Erythroblast (primary cell): ENCODE measurements around the gene STMN3.
"Not testable (repeated sequence)": the region's sequence is repeated elsewhere in the genome, so short reads cannot be mapped to it uniquely, and the experiment has no call there.

Experiments
- DNase-seq, 2 experiments: peaks; one replicate each; lab custom pipeline; 2025; lab: John Stamatoyannopoulos, UW
- GATA1 ChIP-seq: IDR thresholded peaks from 2 replicates; pipeline ENCODE4 v1.6.1; 2011; ENCODE audit warnings: low read depth, mild to moderate bottlenecking, control low read depth, low read length, moderate library complexity
- POLR2A ChIP-seq: IDR thresholded peaks from 2 replicates; pipeline ENCODE4 v1.6.1; 2011; ENCODE audit warnings: mild to moderate bottlenecking, low read length

The STMN3 gene

DNA sequence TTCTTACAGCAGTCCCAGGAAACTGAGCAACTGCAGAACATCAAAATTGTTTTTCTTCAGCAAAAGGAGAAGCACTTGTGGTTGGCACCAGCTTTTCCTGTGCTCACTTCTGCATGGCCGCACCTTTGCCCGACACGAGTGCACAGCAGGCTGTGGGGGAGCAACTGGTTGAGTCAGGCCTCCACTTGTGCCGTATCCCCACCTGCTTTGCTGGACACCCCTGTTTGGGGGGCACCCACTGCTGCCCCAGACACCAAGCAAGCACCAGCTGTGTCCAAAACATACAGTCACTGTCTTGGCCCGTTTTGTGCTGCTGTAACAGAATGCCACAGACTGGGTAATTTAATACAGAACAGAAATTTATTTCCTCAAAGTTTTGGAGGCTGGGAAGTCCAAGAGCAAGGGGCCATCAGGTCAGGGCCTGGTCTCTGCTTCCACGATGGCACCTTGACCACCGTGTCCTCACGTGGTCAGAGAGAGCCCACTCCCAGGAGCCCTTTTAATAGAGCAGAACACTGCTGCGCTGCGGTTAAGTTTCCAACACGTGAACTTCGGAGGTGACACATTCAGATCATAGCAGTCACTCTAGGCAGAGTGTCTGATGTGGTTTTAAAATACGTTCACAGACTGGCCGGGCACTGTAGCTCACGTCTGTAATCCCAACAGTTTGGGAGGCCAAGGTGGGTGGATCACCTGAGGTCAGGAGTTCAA lies 17.6 kb downstream of the STMN3 start:
- TF ChIP-seq POLR2A (no peak), GATA1 (no peak)
- DNase-seq = no peak

DNA sequence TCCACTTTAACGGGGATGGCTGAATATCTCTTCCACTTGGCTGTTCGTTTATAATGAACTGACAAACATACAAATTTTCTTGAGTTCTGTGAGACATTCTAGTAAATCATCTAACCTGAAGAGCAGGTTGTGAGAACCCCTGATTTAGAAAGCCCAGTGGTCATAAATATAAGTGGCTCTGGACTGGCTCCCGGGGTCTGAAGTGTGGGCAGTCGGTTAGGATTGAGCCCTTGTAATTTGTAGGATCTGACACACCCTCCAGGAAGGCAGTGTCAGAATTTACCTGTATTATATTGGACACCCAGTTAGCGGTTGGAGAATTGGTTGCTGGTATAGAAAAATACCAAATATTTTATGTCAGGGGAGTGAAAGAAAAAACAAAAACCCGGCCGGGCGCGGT lies 19.5 kb downstream of the STMN3 start:
- TF ChIP-seq POLR2A = no peak
- TF ChIP-seq GATA1 = no peak
- DNase-seq = no peak

DNA sequence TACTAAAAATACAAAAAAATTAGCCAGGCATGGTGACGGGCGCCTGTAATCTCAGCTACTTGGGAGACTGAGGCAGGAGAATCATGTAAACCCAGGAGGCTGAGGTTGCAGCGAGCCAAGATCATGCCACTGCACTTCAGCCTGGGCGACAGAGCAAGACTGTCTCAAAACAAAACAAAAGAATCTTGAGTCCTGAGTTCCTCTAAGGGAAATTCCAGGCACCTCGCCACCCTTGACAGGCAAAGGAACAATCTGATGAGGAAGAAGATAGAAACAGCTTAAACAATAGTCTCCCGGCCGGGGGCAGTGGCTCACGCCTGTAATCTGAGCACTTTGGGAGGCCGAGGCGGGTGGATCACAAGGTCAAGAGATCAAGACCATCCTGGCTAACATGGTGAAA lies 21.8 kb downstream of the STMN3 start:
- DNase-seq = not testable (repeated sequence)

DNA sequence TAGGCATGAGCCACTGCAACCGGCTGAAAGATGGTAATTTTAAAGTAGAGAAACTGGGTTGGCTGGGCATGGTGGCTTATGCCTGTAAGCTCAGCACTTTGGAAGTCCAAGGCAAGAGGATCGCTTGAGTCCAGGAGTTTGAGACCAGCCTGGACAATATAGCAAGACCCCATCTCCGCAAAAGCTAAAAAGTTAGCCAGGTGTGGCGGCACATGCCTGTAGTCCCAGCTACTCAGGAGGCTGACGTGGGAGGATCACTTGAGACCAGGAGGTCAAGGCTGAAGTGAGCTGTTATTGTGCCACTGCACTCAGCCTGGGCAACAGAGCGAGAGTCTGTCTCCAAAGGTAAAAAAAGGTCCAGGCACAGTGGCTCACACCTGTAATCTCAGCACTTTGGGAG lies 22.3 kb downstream of the STMN3 start:
- DNase-seq = not testable (repeated sequence)

DNA sequence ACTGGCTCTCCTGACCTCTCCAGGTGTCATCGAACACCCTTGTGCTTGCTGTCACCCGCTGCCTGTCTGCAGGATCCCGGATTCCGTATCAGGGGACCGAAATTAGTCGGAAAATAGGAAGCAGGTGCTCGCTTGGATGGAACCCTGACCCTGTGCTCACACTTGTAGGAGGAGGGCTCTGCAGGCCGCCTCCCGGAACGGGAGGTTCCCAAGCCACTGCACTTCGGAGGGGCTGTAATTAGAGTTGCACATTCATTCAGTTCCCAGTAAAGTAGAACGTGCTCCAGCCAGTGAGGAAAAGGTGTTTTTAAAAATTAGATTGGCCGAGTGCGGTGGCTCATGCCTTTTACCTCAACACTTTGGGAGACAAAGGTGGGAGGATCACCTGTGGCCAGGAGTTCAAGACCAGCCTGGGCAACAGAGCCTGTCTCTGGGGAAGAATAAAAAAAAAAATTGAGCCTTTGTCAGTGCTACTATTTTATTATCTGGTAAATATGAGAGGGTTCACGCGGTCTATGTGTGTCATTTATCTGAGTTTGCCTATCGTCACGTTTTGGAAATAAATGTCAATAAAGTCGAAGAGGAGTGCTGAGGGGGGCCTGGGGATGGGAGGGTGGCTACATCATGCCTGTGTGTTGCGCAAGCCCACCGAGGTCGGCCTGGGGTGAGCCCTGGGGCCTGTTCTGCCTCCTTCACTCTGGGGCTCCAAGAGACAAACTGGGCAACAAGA lies 24.8 kb downstream of the STMN3 start:
- DNase-seq = peak; percentile 84 to 85
- TF ChIP-seq GATA1 (no peak), POLR2A (peak; percentile 76)

DNA sequence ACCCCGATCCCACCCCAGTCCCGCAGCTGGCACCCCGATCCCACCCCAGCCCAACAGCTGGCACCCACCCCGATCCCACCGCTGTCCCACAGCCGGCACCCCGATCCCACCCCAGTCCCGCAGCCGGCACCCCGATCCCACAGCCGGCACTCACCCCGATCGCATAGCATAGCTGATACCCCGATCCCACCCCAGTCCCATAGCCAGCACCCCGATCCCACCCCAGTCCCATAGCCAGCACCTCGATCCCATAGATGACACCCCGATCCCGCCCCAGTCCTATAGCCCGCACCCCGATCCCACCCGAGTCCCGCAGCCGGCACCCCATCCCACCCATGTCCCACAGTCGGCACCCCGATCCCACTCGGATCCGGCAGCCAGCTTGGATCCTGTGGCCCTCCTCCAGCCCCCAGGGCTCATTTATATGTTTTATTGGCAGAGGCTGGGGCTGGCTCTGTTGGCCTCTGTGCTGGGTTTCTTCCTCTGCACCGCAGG lies 25.4 kb downstream of the STMN3 start:
- TF ChIP-seq GATA1 (no peak), POLR2A (no peak)
- no peak for DNase-seq

DNA sequence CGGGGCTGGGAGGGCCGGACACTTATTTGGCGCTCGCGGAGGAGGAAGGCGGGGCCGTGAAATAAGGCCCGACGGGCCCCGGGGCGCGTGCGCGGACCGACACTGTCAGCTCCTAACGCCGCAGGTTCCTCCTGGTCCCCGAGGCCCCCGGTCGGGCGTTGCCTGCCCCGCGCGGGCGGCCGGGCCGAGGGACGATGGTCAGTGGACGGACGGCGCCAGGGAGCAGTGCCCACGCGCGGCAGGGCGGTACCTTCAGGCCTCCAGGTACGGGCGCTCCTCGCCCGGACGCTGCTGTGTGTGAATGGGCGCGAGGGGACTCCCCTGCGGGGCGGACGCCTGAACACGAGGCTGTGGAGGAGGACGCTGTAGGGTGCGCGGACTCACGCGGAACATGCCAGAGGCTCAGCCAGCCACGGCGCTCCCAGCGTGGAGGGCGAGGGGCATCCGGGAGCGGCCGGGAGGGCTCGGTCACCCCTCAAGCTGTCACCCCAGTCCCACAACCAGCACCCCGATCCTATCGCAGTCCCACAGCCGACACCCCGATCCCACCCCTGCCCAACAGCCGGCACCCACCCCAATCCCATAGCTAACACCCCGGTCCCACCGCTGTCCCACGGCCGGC lies 26.0 kb downstream of the STMN3 start:
- peak; percentile 97 to 98 for DNase-seq
- TF ChIP-seq GATA1 (no peak), POLR2A (peak; percentile 77)

DNA sequence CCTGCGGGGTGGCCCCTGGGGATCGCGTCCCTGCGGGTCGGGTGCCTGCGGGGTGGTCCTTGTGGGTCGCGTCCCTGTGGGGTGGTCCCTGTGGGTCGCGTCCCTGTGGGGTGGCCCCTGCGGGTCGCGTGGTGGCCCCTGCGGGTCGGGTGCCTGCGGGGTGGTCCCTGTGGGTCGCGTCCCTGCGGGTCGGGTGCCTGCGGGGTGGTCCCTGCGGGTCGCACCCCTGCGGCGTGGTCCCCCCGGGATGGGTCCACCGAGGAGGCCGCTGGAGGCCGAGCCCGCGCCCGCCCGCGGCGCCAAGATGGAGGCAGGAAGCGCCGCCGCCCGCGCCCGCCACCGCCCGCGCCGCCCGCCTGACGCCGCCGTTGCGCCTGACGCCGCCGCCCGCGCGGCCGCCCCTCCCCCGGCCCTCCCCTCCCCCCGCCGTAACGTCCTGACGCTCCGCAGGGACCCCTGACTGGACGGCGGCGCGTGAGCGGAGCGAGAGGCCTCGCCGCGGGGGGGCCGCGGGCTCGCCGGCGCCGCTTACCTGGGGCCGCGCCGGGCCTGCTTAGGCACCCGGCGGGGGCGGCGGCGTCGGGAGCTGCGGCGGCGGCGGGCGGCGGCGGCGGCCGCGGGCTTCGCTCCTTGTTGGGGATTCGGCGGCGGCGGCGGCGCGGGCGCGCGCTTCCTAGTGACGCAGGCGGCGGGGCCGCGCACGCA lies 26.6 kb downstream of the STMN3 start, which contains the start of gene GMEB2:
GMEB2 (minus strand) TSS at position 678 of the 705 bp plus-strand sequence. CDS start 7,704 bp downstream, outside the sequence.
- TF ChIP-seq GATA1 (no peak), POLR2A (no peak)
- peak; percentile 89 to 93 for DNase-seq

DNA sequence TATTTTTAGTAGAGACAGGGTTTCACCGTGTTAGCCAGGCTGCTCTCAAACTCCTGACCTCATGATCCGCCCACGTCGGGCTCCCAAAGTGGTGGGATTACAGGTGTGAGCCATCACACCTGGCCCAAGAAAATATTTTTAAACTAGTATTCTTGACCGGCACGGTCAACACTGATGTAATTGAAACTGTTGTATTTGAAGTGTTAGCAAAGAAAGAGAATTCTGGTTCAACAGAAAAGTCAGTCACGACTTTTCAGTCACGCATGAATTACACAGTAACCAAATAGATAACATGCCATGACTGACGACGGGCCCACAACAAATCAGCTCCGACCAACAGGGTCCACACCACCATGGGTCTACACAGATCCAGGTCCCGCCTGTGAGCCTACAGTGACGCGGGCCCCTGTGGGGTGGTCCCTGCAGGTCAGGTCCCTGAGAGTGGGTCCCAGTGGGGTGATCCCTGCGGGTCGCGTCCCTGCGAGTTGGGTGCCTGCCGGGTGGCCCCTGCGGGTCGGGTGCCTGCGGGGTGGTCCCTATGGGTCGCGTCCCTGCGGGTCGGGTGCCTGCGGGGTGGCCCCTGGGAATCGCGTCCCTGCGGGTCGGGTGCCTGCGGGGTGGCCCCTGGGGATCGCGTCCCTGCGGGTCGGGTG lies 27.3 kb downstream of the STMN3 start:
- peak; percentile 62 to 69 for DNase-seq
- TF ChIP-seq GATA1 (no peak), POLR2A (peak; percentile 51)

DNA sequence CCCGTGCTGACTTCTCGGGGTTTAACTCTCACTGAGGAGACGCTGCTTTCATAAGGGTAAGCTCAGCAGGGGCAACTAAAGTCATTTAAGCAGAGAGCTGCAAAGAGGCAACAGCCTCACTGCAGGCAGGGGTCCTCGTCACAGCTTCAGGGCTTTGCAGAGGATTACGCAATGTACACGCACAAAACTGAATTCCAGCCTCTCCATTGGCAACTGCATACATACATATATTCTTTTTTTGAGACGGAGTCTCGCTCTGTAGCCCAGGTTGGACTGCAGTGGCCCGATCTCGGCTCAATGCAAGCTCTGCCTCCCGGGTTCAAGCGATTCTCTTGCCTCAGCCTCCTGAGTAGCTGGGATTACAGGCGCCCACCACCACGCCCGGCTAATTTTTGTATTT lies 28.7 kb downstream of the STMN3 start:
- peak in 1 of 2 experiments; percentile 28 for DNase-seq
- TF ChIP-seq POLR2A (no peak), GATA1 (no peak)

DNA sequence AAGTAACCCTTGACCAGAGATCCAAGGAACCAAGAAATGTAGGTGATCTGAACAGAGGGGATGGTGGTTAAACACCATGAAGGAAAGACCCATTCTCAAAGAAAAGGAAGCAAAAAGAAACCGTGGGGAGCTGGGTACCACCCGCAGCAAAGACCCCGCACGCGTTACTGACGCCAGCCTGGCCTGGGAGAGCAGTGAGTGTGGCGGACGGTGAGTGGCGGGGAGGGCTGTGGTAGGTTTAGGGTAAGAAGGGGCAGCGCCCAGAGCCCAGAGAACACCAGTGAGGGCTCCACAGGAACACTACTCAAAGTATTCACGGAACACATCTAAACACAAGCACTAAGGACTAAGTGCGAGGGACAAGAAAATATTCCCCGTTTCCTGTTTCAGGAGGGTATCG lies 30.5 kb downstream of the STMN3 start:
- DNase-seq = no peak
- TF ChIP-seq GATA1 (no peak), POLR2A (no peak)

DNA sequence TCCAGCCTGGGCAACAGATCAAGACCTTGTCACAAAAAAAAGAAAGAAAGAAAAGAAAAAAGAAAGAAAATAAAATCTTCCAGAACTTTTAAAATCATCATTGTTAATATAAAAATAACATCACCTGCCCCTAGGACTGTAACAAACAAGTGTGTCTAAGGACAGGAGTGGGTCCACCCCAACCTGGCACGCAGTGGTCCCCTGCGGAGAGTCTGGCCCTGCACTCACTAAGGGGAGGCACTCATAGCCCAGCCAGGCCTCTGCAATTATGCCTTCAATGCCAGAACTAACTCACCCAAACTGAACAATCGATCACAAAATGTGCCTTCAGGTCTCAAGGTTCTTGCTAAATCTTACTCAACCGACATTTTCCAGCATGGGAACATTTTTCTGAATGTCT lies 31.1 kb downstream of the STMN3 start:
- no peak for TF ChIP-seq GATA1
- no peak for TF ChIP-seq POLR2A
- no peak for DNase-seq

DNA sequence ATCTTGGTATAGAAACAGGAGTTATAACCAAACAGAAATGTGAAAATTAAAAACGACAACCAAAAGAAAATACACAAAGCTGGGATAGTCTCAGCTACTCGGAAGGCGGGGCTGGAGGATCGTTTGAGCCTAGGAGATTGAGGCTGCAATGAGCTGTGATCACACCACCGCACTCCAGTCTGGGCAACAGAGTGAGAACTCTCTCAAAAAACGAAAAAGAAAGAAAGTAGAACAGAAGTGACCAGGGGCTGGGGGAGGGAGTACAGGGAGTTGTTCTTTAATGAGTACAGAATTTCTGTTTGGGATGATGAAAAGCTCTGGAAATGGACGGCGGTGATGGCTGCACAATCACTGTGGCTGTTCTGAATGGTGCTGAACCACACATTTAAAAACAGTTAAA lies 32.2 kb downstream of the STMN3 start:
- TF ChIP-seq GATA1 = no peak
- DNase-seq = no peak
